Right ventricle myocardium superior (tissue), 1 donor: Measurements from ENCODE around the gene OCLN. TPM values are rescaled to one million over a fixed set of nuclear protein-coding genes. Genes with fewer than 3 reads are reported as not detected.
"Not testable (repeated sequence)": the region's sequence is repeated elsewhere in the genome, so short reads cannot be mapped to it uniquely, and the experiment has no call there.

Experiments
- ATAC-seq: fragments of 200-7000 bp; cut with Tn5 transposase; one replicate; pipeline ENCODE4 v1.9.1; 2020; ENCODE audit warnings: mild to moderate bottlenecking; ENCODE audit not compliant: poor library complexity
- DNase-seq: peaks from one replicate; pipeline ENCODE4 v3.0.0-alpha.2; 2020
- intact Hi-C: fragments of 100-400 bp; cut with DNase I; formaldehyde crosslinking; loops from one replicate; pipeline ENCODE4 v1.11.2; 2022
- total RNA-seq: library from RNA; stranded (reverse); fragmentation: NEBNext Ultra II Directional; extraction: Animal tissue kit (Norgen Biotek cat#: 25700); gene quantifications from one replicate; pipeline ENCODE4 v1.2.1, GENCODE V29; 2021
- donor health status: DM: no; HTN: yes; CAD: no; lungs with severe emphysema.

OCLN gene
- total RNA-seq, 1 donor from 2014 or later = 2.0 TPM

DNA sequence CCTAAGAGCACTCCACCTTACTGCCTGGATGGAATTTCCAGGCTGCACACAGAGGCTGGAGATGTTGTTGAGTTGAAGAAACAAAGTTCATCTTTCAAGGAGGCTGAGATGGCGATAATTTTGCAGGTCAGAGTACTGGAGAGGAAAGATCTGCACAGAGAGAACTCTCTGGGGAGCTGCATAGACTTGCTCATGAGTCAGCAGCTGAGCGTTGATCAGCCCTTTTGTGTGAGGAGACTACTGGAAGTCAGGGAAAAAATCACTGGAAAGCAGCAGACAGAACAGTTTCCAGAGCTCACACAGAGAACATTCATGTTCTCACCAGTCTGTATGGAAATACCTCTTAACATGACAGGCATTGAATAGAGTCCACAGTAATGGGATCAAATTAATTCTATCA, 90.8 kb downstream of the OCLN start:
- ATAC-seq, DNase-seq, intact Hi-C loops: not testable (repeated sequence)

DNA sequence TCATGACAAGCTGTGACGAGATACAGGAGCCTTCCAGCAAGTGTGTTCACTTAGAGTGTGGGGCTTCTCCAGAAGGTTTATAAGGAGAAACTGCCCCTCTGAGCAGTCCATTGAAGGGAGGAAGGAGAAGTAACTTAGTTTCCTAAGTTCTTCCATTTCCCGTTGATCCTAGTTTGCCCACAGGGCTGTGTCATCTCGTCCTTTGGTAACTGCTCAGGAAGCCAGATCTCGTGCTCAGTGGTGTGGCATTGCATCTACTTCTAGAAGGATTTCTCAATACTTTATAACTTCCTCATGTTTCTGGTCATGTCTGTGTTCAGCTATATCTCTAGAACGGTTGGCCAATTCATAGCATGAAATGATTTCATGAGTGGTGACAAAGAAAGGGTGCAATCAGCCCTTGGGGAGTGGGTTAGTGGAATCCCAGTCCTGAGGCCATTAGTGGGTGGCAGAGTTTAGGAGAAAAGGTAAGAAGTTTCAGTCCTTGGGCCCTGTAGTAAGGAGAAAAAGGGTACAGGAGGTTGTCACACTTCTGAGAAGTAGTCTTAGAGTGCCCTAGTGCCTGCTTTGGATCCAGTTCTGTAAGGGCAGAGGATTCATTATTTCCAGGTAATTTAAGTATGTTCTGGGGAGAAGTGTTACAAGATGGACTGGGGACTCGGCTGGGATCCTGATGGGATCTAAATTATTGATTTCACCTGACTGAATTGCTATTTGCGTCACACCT, 103.7 kb downstream of the OCLN start:
- intact Hi-C loops, DNase-seq: not testable (repeated sequence)
- peak; percentile 91 for ATAC-seq

DNA sequence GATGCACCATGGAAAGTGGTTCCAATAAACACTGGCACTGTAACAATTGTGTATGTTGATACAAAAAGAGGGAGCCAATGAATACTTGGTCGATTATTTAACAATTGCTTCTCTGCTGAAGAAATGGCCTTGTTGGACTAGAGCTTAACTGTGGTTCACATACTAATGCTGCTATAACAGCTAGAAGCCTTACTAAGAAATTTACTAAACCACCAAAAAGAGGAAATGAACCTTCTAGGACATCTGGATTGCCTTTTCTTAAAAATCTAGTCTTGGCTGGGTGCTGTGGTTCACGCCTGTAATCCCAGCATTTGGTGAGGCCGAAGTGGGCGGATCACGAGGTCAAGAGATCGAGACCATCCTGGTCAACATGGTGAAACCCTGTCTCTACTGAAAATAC, 109.4 kb downstream of the OCLN start:
- intact Hi-C loops, DNase-seq: not testable (repeated sequence)
- peak; percentile 43 for ATAC-seq

DNA sequence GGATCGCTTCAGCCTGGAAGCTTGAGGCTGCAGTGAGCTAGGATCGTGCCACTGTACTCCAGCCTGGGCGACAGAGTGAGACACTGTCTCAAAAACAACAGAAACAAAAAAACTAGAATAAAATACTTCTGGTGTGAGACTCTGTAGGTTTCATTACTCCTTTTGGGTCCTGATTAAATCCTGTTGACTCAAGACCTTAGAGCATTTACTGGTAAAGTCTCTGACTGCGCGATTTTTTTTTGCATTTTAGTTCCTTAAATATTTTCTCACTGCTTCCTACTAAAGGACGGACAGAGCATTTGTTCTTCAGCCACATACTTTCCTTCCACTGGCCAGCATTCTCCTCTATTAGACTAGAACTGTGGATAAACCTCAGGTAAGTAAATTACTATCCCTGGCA, 114.2 kb downstream of the OCLN start:
- intact Hi-C loops, DNase-seq: not testable (repeated sequence)
- ATAC-seq = peak; percentile 68

Other genes with a start within 250 kb of the OCLN start
- gene CCDC125, start 160.0 kb upstream of the OCLN start, total RNA-seq = 2.8 TPM
- 42.3 TPM for gene AK6, start 123.3 kb upstream of the OCLN start, total RNA-seq
- gene TAF9, start 123.3 kb upstream of the OCLN start, total RNA-seq = 29.9 TPM
- 17.8 TPM for gene RAD17, start 123.0 kb upstream of the OCLN start, total RNA-seq
- 0.94 TPM for gene MARVELD2, start 77.7 kb upstream of the OCLN start, total RNA-seq
- gene GTF2H2C, start 67.4 kb downstream of the OCLN start, total RNA-seq = 19.5 TPM